Activated naive CD8-positive, alpha-beta T cell treated with anti-CD3 and anti-CD28 coated beads for 36 hours (primary cell): ENCODE measurements around the gene CFAP97D1. TPM values are rescaled to one million over a fixed set of nuclear protein-coding genes. Genes with fewer than 3 reads are reported as not detected.

Experiments
- DNase-seq: peaks from one replicate; pipeline ENCODE4 v3.0.0; 2021
- H3K27ac Mint-ChIP-seq: one replicate; pipeline ENCODE4 v1.8.0; 2022; ENCODE audit warnings: mild to moderate bottlenecking, moderate library complexity, mixed read lengths
- H3K27me3 Mint-ChIP-seq: one replicate; pipeline ENCODE4 v1.8.0; 2022; ENCODE audit warnings: mild to moderate bottlenecking, mixed read lengths
- H3K36me3 Mint-ChIP-seq: one replicate; pipeline ENCODE4 v1.8.0; 2021; ENCODE audit warnings: mild to moderate bottlenecking, mixed read lengths
- H3K4me1 Mint-ChIP-seq: one replicate; pipeline ENCODE4 v1.8.0; 2021; ENCODE audit warnings: mixed read lengths
- H3K4me3 Mint-ChIP-seq: one replicate; pipeline ENCODE4 v1.8.0; 2022; ENCODE audit warnings: mild to moderate bottlenecking, moderate library complexity, mixed read lengths
- H3K9me3 Mint-ChIP-seq: one replicate; pipeline ENCODE4 v1.8.0; 2022; ENCODE audit warnings: mixed read lengths
- total RNA-seq, 2 experiments: library from RNA; stranded (reverse); gene quantifications; one replicate each; pipeline ENCODE4 v1.2.3, GENCODE V29; 2021

CFAP97D1 gene
- not detected for total RNA-seq

- Mint-ChIP-seq H3K36me3 (peaks cover 2% of the 10 kb centered on the region), H3K9me3 (no peaks in the 10 kb centered on the region), H3K27ac (no peak within 1 kb of the TSS), H3K4me3 (peak within 1 kb of the TSS; percentile 77), H3K27me3 (peaks cover 32% of the 10 kb centered on the region), H3K4me1 (peaks cover 3% of the 10 kb centered on the region)
- DNase-seq: no peak
Measured at GRCh38 chr17:43780135-43780534, at the start of gene CFAP97D1. Gene CFAP97D1 (plus strand): TSS chr17:43780435. CDS start chr17:43780463, 28 bp downstream.

DNA sequence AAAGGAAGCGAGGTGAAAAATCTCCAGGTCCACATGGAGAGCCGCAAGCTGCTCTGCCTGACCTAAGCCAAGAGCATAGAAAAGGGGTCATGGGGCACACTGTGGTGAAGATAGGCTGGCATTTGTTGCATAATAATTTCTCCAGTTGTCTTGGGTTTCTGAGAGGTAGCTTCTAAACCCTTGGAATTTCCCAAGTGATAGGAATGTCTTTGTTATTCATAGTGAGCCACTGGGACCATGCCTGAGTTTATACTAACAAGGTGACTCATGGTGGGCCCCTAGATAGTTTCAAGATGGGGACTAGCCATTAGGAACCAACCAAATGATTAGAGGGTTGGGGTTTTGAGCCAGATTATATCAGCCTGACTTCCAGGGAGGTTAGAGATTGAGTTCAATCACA, 47.3 kb upstream of the CFAP97D1 start:
- no peaks in the 10 kb centered on the region for H3K4me1 Mint-ChIP-seq
- no peaks in the 10 kb centered on the region for H3K36me3 Mint-ChIP-seq
- H3K27ac Mint-ChIP-seq: no peak overlapping the region
- no peaks in the 10 kb centered on the region for H3K27me3 Mint-ChIP-seq
- DNase-seq: no peak
- no peaks in the 10 kb centered on the region for H3K9me3 Mint-ChIP-seq
- H3K4me3 Mint-ChIP-seq: no peak overlapping the region

- H3K27me3 Mint-ChIP-seq: no peaks in the 10 kb centered on the region
- no peak overlapping the region for H3K4me3 Mint-ChIP-seq
- H3K27ac Mint-ChIP-seq: no peak overlapping the region
- H3K4me1 Mint-ChIP-seq: no peaks in the 10 kb centered on the region
- DNase-seq: no peak
- H3K9me3 Mint-ChIP-seq: no peaks in the 10 kb centered on the region
- H3K36me3 Mint-ChIP-seq: no peaks in the 10 kb centered on the region
Measured at GRCh38 chr17:43733956-43734355, 46.3 kb upstream of the CFAP97D1 start.

DNA sequence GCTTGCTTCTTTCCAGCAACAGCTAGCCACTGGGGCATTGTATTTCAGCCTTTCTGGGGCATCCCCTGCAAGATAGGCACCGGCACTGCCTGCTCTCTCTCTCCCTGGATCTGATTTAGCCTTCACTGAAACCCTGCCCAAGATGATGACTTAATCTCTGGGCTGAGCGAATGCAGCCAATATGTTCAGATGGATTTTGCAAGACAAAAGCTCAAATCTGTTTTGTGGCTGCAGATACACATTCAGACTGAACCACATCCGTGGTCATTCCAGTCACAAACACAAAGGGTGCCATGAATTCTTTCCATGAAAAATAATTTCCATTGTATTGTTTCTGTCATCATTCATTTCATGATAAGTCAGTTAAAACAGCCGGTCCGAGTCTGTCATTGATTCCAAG, 45.9 kb upstream of the CFAP97D1 start:
- Mint-ChIP-seq H3K9me3 (no peaks in the 10 kb centered on the region), H3K36me3 (no peaks in the 10 kb centered on the region)

DNA sequence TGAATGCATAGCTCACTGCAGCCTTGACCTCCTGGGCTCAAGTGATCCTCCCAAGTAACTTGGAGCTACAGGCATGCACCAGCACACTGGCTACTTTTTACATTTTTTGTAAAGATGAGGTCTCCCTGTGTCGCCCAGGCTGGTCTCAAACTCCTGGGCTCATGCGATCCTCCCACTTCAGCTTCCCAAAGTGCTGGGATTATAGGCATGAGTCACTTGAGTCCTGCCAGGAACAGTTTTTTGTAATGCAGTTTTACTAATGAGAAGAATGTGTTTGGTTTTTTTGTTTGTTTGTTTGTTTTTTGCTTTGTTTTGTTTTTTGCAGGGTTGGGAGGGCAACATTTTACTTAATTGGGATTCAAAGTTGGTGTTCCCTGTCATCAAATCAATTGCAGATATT, 43.8 kb upstream of the CFAP97D1 start:
- Mint-ChIP-seq H3K36me3 (no peaks in the 10 kb centered on the region), H3K4me1 (no peaks in the 10 kb centered on the region), H3K27me3 (peaks cover 10% of the 10 kb centered on the region), H3K9me3 (no peaks in the 10 kb centered on the region), H3K27ac (no peak overlapping the region), H3K4me3 (no peak overlapping the region)
- no peak for DNase-seq

More for the DNA sequence above, 45.9 kb upstream of the CFAP97D1 start:
- Mint-ChIP-seq H3K27ac (no peak overlapping the region), H3K4me1 (no peaks in the 10 kb centered on the region), H3K4me3 (no peak overlapping the region), H3K27me3 (peaks cover 4% of the 10 kb centered on the region)
- DNase-seq: no peak

DNA sequence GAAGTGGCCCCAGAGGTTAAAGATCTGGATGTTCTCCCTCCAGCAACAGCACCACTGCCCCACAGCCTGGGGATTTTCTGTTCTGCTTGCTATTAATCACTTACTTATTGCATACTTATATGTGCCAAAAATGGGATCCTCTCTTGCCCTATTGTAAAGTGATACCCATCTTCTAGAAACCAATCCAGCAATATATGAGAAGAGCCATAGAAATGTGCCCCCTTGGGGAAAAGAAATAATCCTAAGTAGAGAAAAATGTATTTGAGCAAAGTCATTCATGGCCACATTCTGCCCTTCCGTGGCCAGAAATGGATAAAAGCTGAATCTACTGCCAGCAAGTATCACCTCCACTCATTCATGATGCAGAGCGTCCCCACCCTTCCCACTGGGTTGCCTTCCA, 42.5 kb upstream of the CFAP97D1 start:
- Mint-ChIP-seq H3K36me3 (no peaks in the 10 kb centered on the region), H3K4me1 (no peaks in the 10 kb centered on the region), H3K4me3 (no peak overlapping the region), H3K27ac (no peak overlapping the region), H3K27me3 (peaks cover 17% of the 10 kb centered on the region), H3K9me3 (no peaks in the 10 kb centered on the region)
- no peak for DNase-seq

GRCh38 chr17:43740541-43740940, 39.7 kb upstream of the CFAP97D1 start:
- no peak for DNase-seq
- Mint-ChIP-seq H3K36me3 (no peaks in the 10 kb centered on the region), H3K4me1 (no peaks in the 10 kb centered on the region), H3K27me3 (peaks cover 36% of the 10 kb centered on the region), H3K27ac (no peak overlapping the region), H3K4me3 (no peak overlapping the region), H3K9me3 (no peaks in the 10 kb centered on the region)

DNA sequence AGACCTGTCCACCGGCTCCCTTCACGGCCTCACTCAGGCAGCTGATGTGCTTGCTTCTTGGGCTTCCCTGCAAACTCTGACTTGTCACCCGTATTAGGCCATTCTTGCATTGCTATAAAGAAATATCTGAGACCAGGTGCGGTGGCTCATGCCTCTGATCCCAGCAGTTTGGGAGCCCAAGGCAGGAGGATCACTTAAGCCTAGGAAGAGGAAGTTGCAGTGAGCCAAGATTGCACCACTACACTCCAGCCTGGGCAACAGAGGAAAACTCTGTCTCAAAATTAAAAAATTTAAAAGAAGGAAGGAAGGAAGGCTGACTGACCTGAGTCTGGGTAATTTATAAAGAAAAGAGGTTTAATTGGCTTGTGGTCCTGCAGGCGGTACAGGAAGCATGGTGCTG, 38.6 kb upstream of the CFAP97D1 start:
- Mint-ChIP-seq H3K27ac (no peak overlapping the region), H3K36me3 (no peaks in the 10 kb centered on the region), H3K27me3 (peaks cover 43% of the 10 kb centered on the region), H3K4me3 (no peak overlapping the region), H3K4me1 (no peaks in the 10 kb centered on the region), H3K9me3 (no peaks in the 10 kb centered on the region)
- DNase-seq: no peak

DNA sequence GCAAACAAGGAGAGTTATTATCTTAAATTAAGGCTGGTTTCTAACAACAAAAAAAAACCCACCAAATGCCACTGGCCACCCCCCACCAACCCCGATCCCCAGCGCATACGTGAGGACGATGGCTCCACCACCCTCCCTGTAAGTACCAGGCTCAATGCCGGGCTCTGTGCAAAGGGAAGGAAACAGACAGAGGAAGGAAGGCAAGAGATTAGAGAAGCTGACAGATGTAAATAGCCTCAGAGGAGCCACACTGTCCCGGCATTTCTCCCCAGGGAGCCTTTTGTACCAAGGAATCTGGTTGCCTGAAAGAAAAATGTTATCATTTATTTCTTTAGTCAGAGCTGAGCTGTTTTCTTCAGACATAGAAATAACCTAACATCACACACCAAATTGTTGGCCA, 34.7 kb upstream of the CFAP97D1 start:
- no peak for DNase-seq
- H3K27me3 Mint-ChIP-seq: peaks cover 49% of the 10 kb centered on the region
- H3K4me1 Mint-ChIP-seq: no peaks in the 10 kb centered on the region
- no peaks in the 10 kb centered on the region for H3K9me3 Mint-ChIP-seq
- no peak overlapping the region for H3K4me3 Mint-ChIP-seq
- H3K27ac Mint-ChIP-seq: no peak overlapping the region
- no peaks in the 10 kb centered on the region for H3K36me3 Mint-ChIP-seq

- H3K27ac Mint-ChIP-seq: no peak overlapping the region
- H3K27me3 Mint-ChIP-seq: peaks cover 48% of the 10 kb centered on the region
- no peaks in the 10 kb centered on the region for H3K36me3 Mint-ChIP-seq
- no peak for DNase-seq
- no peaks in the 10 kb centered on the region for H3K4me1 Mint-ChIP-seq
- no peak overlapping the region for H3K4me3 Mint-ChIP-seq
- no peaks in the 10 kb centered on the region for H3K9me3 Mint-ChIP-seq
Measured at GRCh38 chr17:43750153-43750552, 30.1 kb upstream of the CFAP97D1 start.

DNA sequence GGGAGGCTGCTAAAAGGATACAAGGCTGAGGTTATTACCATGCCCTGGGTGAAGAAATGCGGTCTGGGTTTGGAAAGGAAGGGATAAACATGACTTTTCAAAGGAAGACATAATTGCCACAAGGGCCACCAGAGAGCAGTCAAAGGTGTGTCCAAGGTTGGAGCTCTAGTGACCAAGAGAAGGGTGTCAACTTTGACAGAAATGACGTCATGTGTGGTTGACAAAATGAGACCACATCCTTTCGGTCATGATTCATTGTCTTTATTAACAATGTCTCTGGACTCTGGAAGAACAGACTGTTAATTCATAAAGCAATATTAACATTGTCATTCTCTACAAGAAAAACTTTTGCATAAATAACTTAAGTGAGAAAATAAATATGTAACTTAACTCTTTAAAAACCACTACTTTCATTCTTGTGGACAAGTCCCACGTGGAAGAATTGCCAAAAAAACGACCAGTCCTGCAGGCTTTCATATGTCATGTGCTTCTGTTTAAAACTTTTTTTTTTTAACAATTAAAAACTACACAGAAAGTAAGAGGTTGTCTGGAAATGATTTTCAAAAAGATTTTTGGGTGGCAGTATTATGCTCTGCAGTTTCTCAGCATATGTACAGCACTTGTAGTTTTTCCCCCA, 26.6 kb upstream of the CFAP97D1 start:
- Mint-ChIP-seq H3K4me1 (no peaks in the 10 kb centered on the region), H3K27me3 (peaks cover 65% of the 10 kb centered on the region), H3K27ac (no peak overlapping the region), H3K9me3 (no peaks in the 10 kb centered on the region), H3K36me3 (no peaks in the 10 kb centered on the region), H3K4me3 (no peak overlapping the region)
- DNase-seq: no peak

DNA sequence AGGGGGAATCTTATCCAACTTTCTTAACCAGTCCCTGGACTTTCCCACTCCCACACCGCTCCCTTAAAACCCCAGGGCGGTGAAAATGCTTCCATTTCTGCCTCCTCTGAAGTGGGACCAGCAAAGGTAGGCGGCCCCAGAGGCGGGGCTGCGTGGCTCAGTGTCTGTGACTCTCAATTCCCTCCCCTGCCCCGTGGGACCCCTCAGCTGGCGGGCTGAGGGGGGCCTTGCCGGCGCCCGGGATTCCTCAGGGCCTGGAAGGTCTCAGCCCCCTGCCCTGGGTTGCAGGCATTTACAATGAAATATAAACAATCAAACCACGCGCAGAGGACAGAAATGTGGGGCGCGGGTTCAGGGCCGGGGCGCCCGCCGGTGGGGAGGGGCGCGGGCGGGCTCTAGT, 25.3 kb upstream of the CFAP97D1 start:
- H3K27me3 Mint-ChIP-seq: peaks cover 59% of the 10 kb centered on the region
- DNase-seq: no peak
- no peaks in the 10 kb centered on the region for H3K4me1 Mint-ChIP-seq
- H3K4me3 Mint-ChIP-seq: no peak overlapping the region
- H3K36me3 Mint-ChIP-seq: no peaks in the 10 kb centered on the region
- no peaks in the 10 kb centered on the region for H3K9me3 Mint-ChIP-seq
- H3K27ac Mint-ChIP-seq: no peak overlapping the region

DNA sequence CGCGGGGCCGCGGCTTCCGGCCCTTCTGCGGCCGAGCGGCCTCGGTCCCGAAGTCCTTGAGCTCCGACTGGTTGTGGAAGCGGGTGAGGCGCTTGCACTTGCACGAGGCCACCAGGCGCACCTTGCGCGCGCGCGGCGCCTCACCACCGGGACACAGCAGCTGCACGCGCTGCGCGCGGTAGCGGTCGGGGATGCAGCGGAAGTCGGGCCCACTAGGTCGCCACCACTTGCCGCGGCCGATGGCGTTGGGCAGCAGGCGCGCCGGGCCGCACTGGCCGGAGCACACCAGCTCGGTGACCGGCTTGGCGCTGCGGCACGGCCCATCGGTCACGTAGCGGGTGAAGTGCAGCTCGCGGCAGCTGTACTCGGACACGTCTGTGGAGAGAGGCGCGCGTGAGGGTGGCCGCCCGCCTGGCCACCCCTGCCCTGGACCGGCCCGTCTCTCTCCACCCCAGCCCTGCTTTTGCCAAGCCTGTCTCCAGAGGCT, 24.8 kb upstream of the CFAP97D1 start:
- H3K9me3 Mint-ChIP-seq: no peaks in the 10 kb centered on the region
- H3K36me3 Mint-ChIP-seq: no peaks in the 10 kb centered on the region
- H3K27me3 Mint-ChIP-seq: peaks cover 54% of the 10 kb centered on the region
- H3K4me1 Mint-ChIP-seq: no peaks in the 10 kb centered on the region
- H3K4me3 Mint-ChIP-seq: no peak overlapping the region
- no peak overlapping the region for H3K27ac Mint-ChIP-seq
- DNase-seq: peak; percentile 37

GRCh38 chr17:43756201-43756600, 24.0 kb upstream of the CFAP97D1 start:
- no peak overlapping the region for H3K27ac Mint-ChIP-seq
- no peaks in the 10 kb centered on the region for H3K36me3 Mint-ChIP-seq
- H3K9me3 Mint-ChIP-seq: no peaks in the 10 kb centered on the region
- peaks cover 54% of the 10 kb centered on the region for H3K27me3 Mint-ChIP-seq
- no peaks in the 10 kb centered on the region for H3K4me1 Mint-ChIP-seq
- no peak overlapping the region for H3K4me3 Mint-ChIP-seq
- DNase-seq: no peak

DNA sequence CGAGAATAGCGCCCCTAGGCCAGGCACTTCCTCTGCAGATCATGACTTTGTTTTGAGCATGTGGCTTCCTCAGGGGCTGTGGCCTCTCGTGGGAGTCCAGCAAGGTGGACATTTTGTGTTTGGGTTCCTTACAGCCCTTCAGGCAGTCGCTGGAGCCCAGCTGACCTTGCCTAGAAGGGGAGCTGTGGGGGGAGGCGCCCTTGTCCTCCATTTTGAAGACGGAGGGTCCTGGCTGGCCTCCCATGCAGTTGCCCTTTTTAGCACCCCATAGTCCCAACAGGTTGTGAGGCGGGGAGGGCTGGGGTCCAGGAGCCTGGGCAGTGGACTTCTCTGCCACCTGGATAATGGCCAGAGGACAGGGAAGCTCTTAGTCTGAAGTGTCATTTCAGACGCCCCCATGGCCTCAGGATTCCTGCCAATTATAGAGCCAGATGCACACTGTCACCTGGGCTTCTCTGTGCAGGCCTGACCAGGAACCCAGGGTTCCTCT, 23.0 kb upstream of the CFAP97D1 start:
- no peaks in the 10 kb centered on the region for H3K9me3 Mint-ChIP-seq
- DNase-seq: no peak
- H3K4me1 Mint-ChIP-seq: no peaks in the 10 kb centered on the region
- no peaks in the 10 kb centered on the region for H3K36me3 Mint-ChIP-seq
- no peak overlapping the region for H3K4me3 Mint-ChIP-seq
- peaks cover 53% of the 10 kb centered on the region for H3K27me3 Mint-ChIP-seq
- no peak overlapping the region for H3K27ac Mint-ChIP-seq

GRCh38 chr17:43758086-43758485, 22.1 kb upstream of the CFAP97D1 start:
- Mint-ChIP-seq H3K27me3 (peaks cover 46% of the 10 kb centered on the region), H3K4me1 (no peaks in the 10 kb centered on the region), H3K9me3 (no peaks in the 10 kb centered on the region), H3K27ac (no peak overlapping the region), H3K4me3 (no peak overlapping the region), H3K36me3 (no peaks in the 10 kb centered on the region)
- DNase-seq: no peak
